GM18511 (cell line): ENCODE data around the gene PTP4A1.
"Not testable (repeated sequence)": the region's sequence is repeated elsewhere in the genome, so short reads cannot be mapped to it uniquely, and the experiment has no call there.

Experiments
- ATAC-seq: cut with Tn5 transposase; IDR thresholded peaks from one replicate; pipeline ENCODE4 v1.9.1; 2021; ENCODE audit warnings: mild to moderate bottlenecking, moderate library complexity; ENCODE audit not compliant: unreplicated experiment

PTP4A1 gene

DNA sequence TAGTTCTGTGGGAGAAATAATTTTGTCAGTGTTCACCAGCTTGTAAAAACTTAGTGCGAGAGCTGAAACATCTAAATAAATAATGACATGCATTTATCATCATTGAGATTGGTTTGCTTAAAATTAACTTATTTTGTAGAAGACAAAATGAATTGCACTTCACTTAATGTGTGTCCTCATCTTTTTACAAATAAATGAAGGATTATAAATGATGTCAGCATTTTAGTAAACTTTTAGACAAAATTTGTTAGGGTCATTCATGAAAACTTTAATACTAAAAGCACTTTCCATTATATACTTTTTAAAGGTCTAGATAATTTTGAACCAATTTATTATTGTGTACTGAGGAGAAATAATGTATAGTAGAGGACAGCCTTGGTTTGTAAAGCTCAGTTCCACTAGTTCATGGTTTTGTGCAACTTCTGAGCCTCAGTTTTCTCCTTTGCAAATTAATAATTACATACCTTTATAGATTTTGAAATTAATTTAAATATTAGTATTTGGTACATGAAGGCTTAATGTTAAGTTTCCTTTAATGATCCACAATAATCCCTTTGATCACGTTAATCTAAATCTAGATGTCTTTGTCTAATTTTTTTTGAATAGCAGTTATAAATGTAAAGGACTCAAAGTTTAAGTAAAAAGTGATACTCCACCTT lies 9.2 kb downstream of the PTP4A1 start:
- no peak for ATAC-seq

DNA sequence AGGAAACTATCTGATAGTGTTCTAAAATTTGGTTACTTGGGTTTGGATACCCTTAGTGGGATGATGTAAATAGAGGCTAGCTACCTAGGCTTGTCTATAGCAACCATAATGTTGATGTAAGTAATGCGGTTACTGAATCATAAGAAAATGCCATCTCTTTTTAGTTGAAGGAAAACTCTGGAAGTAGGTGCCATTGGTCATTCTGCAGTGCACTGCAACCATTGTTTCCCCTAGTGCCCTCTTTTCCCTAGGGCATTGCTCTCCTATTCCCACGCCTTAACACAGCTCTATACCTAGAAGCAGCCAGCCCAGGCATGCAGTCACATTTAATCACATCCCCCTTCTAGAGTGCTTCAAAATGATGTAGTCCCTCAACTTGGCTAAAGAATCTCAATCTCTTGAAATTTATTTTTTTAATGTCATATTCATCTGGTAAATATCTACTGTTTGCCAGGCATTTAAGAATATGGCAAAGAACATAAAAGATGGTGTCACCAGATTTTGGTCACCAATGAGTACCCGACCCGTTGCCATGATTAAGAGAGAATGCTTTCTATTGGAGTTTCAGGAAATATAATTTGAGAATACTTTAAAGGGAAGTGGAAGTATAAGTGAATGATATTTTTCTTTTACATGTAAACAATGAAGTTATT lies 10.4 kb downstream of the PTP4A1 start:
- no peak for ATAC-seq

DNA sequence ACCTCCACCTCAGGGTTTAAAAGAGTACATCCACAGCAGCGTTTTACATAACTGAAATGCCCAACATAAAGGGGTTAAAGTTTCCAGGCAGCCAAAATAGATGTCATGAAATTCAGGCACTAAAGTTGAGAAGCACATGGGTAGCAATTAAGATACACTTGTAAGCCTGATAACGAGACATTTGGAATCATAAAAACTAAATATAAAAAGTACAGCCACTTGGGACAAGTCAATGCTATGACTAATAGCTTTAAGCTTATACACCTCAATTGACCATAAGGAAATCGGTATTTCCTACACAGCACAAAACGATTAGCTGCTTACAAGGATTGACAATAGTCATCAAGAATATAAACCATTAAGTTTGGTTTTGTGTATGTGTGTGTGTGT lies 11.8 kb downstream of the PTP4A1 start:
- no peak for ATAC-seq

DNA sequence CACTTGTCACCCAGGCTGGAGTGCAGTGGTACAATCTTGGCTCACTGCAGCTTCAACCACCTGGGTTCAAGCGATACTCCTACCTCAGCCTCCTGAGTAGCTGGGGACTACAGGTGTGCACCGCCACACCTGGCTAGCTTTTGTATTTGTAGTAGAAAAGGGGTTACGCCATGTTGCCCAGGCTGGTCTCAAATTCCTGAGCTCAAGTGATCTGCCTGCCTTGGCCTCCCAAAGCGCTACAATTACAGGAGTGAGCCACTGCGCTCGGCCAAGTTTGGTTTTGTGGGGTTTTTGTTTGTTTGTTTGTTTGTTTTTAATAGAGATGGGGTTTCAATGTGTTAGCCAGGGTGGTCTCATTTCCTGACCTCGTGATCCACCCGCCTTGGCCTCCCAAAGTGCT lies 12.3 kb downstream of the PTP4A1 start:
- ATAC-seq, result no peak

- not testable (repeated sequence) for ATAC-seq
Observed at GRCh38 chr6:63585652-63586051, 13.4 kb downstream of the PTP4A1 start.

DNA sequence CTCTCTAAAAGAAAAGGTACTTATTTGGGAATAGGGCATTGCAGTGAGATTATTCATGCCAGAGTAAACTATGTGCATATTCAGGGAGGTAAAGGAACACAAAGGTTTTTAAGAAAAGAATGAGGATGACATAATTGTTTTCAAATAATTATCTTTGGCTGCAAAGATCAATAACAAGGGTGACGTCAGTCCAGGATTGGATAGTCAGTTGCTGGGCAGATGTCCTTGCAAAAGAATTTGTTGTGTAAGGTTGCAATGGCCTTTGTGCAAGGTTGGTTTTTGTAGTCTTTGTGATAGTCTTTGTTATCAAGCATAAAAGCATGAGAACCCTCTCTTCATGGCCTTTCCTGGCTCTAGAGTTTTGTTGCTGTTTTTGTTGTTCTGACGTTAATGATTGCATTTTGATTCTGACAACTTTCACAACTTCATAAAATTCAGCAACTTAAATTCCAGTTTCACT lies 17.7 kb downstream of the PTP4A1 start:
- ATAC-seq, result no peak

- ATAC-seq, result no peak
Observed at GRCh38 chr6:63592886-63593285, 20.6 kb downstream of the PTP4A1 start.

DNA sequence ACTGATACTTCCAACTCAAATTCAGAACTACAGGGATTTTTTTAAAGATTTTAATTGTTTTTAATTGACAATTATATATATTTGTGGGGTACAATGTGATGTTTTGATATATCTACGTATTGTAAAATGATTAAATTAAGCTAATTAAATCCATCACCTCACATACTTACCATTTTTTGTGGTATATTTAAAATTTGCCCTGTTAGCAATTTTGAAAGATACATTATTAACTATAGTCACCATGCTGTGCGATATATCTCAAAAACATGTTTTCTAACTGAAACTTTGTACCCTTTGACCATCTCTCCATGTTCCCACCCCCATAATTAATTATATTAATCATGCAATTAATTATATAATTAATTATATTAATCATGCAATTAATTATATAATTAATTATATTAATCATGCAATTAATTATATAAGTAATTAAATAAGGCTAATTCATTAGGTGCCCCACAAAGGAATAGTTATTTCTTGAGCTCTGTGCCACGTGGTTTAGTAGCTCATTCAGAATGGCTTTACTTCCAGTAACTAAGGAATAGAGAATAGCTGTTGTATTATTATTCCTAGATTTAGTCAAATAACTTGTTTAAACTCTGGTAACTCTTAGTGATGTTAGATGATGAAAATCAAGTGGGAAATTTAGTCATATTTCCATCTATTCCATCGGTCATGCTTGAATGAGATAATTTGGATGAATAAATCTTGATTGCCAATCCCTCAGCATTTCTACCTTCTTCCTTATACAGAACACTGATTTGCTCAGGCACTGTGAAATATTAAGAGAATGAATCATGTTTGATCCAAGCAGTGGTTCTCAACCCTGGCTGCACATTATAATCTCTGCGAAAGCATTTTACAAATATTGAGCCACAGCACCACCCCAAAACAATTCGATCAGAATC lies 25.1 kb downstream of the PTP4A1 start:
- ATAC-seq, result peak; percentile 1

DNA sequence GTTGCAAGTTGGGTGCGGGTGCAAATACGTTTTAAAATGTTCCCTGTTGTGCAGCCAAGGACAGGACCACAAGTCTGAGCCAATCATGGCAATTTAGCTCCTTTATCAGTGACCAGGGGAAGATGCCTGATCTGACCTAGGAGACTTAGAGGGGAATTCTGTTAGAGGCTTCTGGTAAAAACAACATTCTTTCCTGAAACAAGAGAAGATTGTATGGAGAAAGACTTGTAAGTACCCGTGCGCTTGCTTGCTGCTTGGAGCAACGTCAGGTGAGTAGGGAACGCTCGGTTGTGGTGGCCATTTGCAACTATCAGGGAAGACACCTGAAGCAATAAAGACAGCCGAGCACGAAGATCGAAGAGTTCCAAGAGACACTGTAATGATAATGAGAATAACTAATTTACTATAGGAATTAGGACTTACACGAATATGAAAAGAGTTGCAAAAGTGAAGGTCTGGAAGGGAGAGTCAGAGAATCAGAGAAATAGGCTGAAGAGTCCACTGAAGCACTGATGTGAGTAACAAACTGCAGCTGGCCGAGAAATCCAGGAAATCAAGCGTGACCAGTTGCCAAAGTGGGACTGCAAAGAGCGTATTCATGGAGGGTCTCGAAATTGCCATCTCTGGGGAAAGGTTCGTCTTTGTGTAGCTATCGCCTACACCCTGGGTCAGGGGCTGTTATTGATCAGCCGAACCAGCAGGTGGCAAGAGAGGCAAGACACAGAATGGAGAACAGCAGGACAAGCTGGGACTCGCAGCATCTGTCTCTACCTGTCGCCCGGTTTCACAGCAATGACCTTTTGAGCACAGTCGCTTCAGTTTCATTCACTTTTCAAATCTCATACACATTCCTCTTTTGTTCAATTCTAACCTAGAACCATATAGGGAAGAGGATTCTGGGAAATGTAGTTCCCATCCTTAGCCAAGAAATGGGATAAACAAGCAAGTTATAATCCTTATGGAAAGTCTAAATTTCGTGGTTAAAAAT lies 26.1 kb downstream of the PTP4A1 start:
- ATAC-seq, result peak; percentile 100

DNA sequence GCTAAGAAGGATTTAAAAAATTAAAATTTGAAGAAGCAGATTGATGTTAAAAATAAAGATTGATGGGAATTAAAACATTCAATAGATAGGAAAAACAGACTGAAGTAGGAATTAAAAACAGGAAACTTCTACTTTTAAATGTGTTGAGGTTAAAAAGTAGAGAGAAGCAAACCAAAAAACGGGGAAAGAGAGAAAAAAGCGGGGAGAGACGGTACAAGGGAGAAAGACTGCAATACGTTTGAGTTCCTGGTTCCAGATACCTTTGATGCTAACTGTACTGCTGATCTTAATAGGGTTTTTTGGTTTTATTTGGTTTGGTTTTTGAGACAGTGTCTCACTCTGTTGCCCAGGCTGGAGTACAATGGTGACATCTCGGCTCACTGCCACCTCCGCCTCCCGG lies 27.0 kb downstream of the PTP4A1 start:
- ATAC-seq, result no peak

GRCh38 chr6:63600136-63600535 lies 27.9 kb downstream of the PTP4A1 start:
- no peak for ATAC-seq

DNA sequence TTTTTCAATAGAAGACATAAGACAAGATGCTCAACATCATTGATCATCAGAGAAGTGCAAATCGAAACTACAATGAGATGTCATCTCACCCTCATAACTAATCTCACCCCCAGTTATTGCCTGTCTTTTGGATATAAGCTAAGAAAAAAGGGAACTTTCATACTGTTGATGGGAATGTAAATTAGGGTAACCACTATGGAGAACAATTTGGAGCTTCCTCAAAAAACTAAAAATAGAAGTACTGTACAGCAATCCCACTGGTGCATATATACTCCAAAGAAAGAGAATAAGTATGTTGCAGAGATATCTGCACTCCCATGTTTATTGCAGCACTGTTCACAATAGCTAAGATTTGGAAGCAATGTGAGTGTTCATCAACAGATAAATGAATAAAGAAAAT lies 37.0 kb downstream of the PTP4A1 start:
- no peak for ATAC-seq

DNA sequence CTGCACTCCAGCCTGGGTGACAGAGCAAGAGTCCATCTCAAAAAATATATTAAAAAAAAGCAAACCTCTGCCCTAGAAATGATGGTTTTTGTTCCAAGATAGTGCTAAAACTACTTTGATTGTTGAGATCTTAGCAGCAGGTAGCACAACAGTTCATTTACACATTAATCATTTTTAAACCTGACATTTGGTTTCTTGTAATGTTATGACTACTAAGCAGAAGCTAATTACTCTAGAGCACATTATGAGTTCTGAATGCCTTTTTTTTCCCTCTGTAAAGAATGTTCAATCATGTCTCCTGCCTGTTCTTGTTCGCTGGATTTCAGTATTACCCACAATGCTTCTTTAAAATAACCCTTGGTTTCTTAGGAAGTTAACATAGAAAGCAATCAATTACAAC lies 38.7 kb downstream of the PTP4A1 start:
- no peak for ATAC-seq

DNA sequence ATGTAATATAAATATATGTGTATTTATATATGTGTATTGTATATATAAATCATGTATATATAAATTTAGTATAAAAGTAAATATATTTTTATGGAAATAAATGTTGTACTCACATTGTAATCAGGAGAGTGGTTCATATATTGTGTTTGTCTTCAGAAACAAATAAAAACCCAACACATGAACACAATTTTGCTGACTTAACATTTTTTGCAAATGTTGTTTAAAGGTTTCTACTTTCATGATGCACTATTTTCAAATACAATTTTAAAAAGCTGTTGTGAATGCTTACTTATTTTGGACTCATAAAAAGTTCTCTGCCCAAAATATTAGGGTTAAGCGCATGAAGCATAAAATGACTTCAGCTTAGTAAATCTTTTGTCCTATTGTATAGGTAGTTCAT lies 39.3 kb downstream of the PTP4A1 start:
- no peak for ATAC-seq

- no peak for ATAC-seq
Observed at GRCh38 chr6:63615590-63615989, 43.3 kb downstream of the PTP4A1 start.
